Activated naive CD8-positive, alpha-beta T cell (primary cell): Measurements from ENCODE around the gene FOS.

ENCODE experiments used
- H3K27ac Mint-ChIP-seq: one replicate; pipeline ENCODE4 v1.8.0; 2021; ENCODE audit warnings: mixed read lengths
- H3K27me3 Mint-ChIP-seq: one replicate; pipeline ENCODE4 v1.8.0; 2021; ENCODE audit warnings: mixed read lengths
- H3K36me3 Mint-ChIP-seq: one replicate; pipeline ENCODE4 v1.8.0; 2021; ENCODE audit warnings: mixed read lengths
- H3K4me1 Mint-ChIP-seq: one replicate; pipeline ENCODE4 v1.8.0; 2021; ENCODE audit warnings: low read depth, mixed read lengths
- H3K4me3 Mint-ChIP-seq: one replicate; pipeline ENCODE4 v1.8.0; 2021; ENCODE audit warnings: mild to moderate bottlenecking, mixed read lengths
- H3K9me3 Mint-ChIP-seq: one replicate; pipeline ENCODE4 v1.8.0; 2021; ENCODE audit warnings: low read depth, mixed read lengths

FOS gene

DNA sequence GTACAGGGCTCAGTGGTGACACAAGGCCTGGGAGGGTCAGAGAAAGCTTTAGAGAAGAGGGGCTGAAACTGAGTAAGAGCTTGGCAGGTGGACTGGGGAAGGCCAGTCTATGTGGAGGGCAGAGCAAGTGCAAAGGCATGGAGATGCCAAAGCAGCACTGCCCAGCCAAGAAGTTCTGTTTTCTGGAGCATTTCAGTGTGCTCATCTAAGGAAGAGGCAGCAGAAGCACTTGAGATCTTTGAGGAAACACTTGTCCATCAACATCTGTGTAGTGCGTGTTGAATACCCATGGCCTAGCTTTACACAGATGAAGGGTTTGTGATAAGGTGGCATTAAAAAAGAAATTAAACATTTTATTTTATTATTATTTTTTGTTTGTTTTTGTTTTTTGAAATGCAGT, 52.8 kb downstream of the FOS start:
- H3K4me3 Mint-ChIP-seq, result no peak overlapping the region
- no peak overlapping the region for H3K27ac Mint-ChIP-seq
- no peaks in the 10 kb centered on the region for H3K9me3 Mint-ChIP-seq

More for the DNA sequence above, 52.8 kb downstream of the FOS start:
- Mint-ChIP-seq H3K36me3 (no peaks in the 10 kb centered on the region), H3K27me3 (no peaks in the 10 kb centered on the region), H3K4me1 (peaks cover 24% of the 10 kb centered on the region)
